Measurements from ENCODE around the gene TAMM41. TPM values are rescaled to one million over a fixed set of nuclear protein-coding genes. Genes with fewer than 3 reads are reported as not detected.

TAMM41 gene
- total RNA-seq, 1 experiment from 2014 or later: 24.3 TPM

DNA sequence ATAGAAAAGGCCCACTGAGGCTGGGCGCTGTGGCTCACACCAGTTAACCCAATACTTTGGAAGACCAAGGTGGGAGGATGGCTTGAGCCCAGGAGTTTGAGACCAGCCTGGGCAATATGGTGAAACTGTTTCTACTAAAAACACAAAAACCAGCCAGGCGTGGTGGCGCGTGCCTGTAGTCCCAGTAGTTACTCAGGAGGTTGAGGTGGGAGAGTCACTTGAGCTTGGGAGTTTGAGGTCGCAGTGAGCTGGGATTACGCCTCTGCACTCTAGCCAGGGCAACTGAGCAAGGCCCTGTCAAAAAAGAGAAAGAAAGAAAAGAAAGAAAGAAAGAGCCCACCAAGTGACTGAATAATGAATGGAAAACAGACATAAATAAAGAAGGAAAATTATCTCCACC, 32.0 kb downstream of the TAMM41 start:
- Histone ChIP-seq H4K8ac (replicated peaks; ENCODE audit: insufficient read length, low read depth, low read length) (no peak overlapping the region), H3K56ac (ENCODE audit: insufficient read length, low read depth, low read length) (no peak overlapping the region), H3K9me3 (ENCODE audit: control insufficient read depth, low read depth, low read length) (no peaks in the 10 kb centered on the region), H4K20me1 (ENCODE audit: control insufficient read depth, insufficient read depth, insufficient read length) (no peaks in the 10 kb centered on the region), H3K27ac (ENCODE audit: insufficient read length, low read depth, low read length) (no peak overlapping the region), H2BK12ac (ENCODE audit: insufficient read length, low read depth, low read length) (no peak overlapping the region), H3K23ac (ENCODE audit: insufficient read length, low read depth, low read length) (no peak overlapping the region), H3K9ac (ENCODE audit: extremely low read depth, insufficient read length, low read length) (no peak overlapping the region), H2BK5ac (ENCODE audit: insufficient read length, low read length) (no peak overlapping the region), H2AFZ (ENCODE audit: low read length) (no peak overlapping the region), H2BK20ac (ENCODE audit: low read depth, low read length, poor library complexity, severe bottlenecking) (no peak overlapping the region), H4K91ac (ENCODE audit: insufficient read length, low read depth, low read length) (no peak overlapping the region), H3K4me2 (ENCODE audit: insufficient read depth, insufficient read length, low read length) (no peak overlapping the region), H3K27me3 (ENCODE audit: insufficient read depth, low read length) (no peaks in the 10 kb centered on the region), H3K23me2 (ENCODE audit: insufficient read length, low read depth, low read length, poor library complexity, severe bottlenecking) (no peaks in the 10 kb centered on the region), H3K79me1 (ENCODE audit: insufficient read depth, low read depth, low read length, poor library complexity, severe bottlenecking) (no peaks in the 10 kb centered on the region), H3K4ac (ENCODE audit: low read depth, low read length) (no peak overlapping the region), H2AK5ac (ENCODE audit: insufficient read length, low read length) (no peak overlapping the region), H2BK15ac (ENCODE audit: low read depth, low read length) (no peak overlapping the region), H3T11ph (ENCODE audit: low read length) (no peak overlapping the region), H3K18ac (ENCODE audit: insufficient read length, low read depth, low read length) (no peak overlapping the region), H3K14ac (ENCODE audit: insufficient read depth, low read length) (no peak overlapping the region), H4K5ac (ENCODE audit: insufficient read length, low read depth, low read length) (no peak overlapping the region), H2BK120ac (ENCODE audit: low read depth, low read length, poor library complexity, severe bottlenecking) (no peak overlapping the region), H3K79me2 (ENCODE audit: insufficient read depth, low read length) (no peaks in the 10 kb centered on the region), H3K4me1 (ENCODE audit: insufficient read depth, low read length) (no peaks in the 10 kb centered on the region)
- no peak overlapping the region for H3K4me3 Mint-ChIP-seq
- DNase-seq: no peak
- no CpG with 5 or more reads among the region's 6 CpGs for WGBS (ENCODE audit: extremely low coverage, insufficient read length, low lambda C conversion rate)
- no peaks in the 10 kb centered on the region for H3K4me1 Mint-ChIP-seq
- H3K36me3 Mint-ChIP-seq (ENCODE audit: insufficient read depth in 1 of 3, low read depth in 3 of 3): peaks cover 0 to 27% (median 16%) of the 10 kb centered on the region in 3 experiments; a peak in 5 of 7 replicates
- no peaks in the 10 kb centered on the region for H3K9me3 Mint-ChIP-seq
- no peaks in the 10 kb centered on the region for H3K27me3 Mint-ChIP-seq (ENCODE audit: low read depth)
- H3K27ac Mint-ChIP-seq: peak overlapping the region in 1 of 3 experiments; percentile 59; a peak in 1 of 7 replicates
- TF ChIP-seq, protein P1, sequence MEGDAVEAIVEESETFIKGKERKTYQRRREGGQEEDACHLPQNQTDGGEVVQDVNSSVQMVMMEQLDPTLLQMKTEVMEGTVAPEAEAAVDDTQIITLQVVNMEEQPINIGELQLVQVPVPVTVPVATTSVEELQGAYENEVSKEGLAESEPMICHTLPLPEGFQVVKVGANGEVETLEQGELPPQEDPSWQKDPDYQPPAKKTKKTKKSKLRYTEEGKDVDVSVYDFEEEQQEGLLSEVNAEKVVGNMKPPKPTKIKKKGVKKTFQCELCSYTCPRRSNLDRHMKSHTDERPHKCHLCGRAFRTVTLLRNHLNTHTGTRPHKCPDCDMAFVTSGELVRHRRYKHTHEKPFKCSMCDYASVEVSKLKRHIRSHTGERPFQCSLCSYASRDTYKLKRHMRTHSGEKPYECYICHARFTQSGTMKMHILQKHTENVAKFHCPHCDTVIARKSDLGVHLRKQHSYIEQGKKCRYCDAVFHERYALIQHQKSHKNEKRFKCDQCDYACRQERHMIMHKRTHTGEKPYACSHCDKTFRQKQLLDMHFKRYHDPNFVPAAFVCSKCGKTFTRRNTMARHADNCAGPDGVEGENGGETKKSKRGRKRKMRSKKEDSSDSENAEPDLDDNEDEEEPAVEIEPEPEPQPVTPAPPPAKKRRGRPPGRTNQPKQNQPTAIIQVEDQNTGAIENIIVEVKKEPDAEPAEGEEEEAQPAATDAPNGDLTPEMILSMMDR (conservative IDR thresholded peaks at IDR 0.05): no peak
